K562 (cell line): Measurements from ENCODE around the gene TMEM89. TPM values are rescaled to one million over a fixed set of nuclear protein-coding genes. Genes with fewer than 3 reads are reported as not detected.

Source experiments
- ATAC-seq: fragments of 200-7000 bp; cut with Tn5 transposase; 3 replicates; pipeline ENCODE4 v1.9.1; 2020; ENCODE audit warnings: moderate library complexity
- BruUV-seq: library from RNA; stranded (reverse); fragments of 400-500 nt; replicated peaks from 2 replicates; lab custom pipeline; 2021; lab: Mats Ljungman, UMichigan
- CTCF ChIA-PET: fragments of 300-600 bp; formaldehyde crosslinking; extraction: SDS; loops from one replicate; lab custom pipeline; 2021; ENCODE audit warnings: low intra/inter-chr PET ratio; lab: Yijun Ruan, JAX
- POLR2A ChIA-PET: fragments of 300-600, 350-650 bp; sonication (Branson Sonifier 250); formaldehyde crosslinking; extraction: SDS; loops from one replicate; lab custom pipeline; 2021; ENCODE audit warnings: antibody characterized with exemption, inconsistent platforms; lab: Yijun Ruan, JAX
- DNase-seq, 4 experiments: peaks; one replicate each; pipeline versions ENCODE4 v3.0.0 to v3.0.0-alpha.2; 2011 to 2018; ENCODE audit warnings: low spot score in 3 of 4, mixed read lengths in 3 of 4; ENCODE audit errors: extremely low read depth in 1 of 4
- FAIRE-seq: peaks from 2 replicates; lab custom pipeline; 2011; peaks lifted over from hg19 to GRCh38; lab: Jason Lieb, UNC
- H2AFZ ChIP-seq: 2 replicates; pipeline ENCODE4 v1.6.0; 2011; ENCODE audit warnings: low read depth, low read length, control low read depth, inconsistent platforms
- H3K27ac ChIP-seq: fragments of 200-600 bp; 3 replicates; pipeline ENCODE4 v1.8.0; 2011; ENCODE audit warnings: low read depth, mild to moderate bottlenecking, control low read depth, inconsistent platforms, low read length, moderate library complexity, mixed read lengths; ENCODE audit errors: extremely low read depth
- H3K27me3 ChIP-seq, 2 experiments: fragments of 300-600 bp in 1 of 2; 2 replicates in 1 of 2; 3 replicates in 1 of 2; pipeline versions ENCODE4 v1.6.0 to v1.8.0; 2011; ENCODE audit warnings: inconsistent platforms in 2 of 2, low read length in 2 of 2, mild to moderate bottlenecking in 1 of 2, mixed read lengths in 1 of 2, moderate library complexity in 1 of 2; ENCODE audit not compliant: control insufficient read depth in 2 of 2, insufficient read depth in 2 of 2
- H3K36me3 ChIP-seq: fragments of 300-600 bp; 3 replicates; pipeline ENCODE4 v1.8.0; 2011; ENCODE audit warnings: mild to moderate bottlenecking, low read length, inconsistent platforms; ENCODE audit not compliant: control insufficient read depth, insufficient read depth
- H3K4me1 ChIP-seq, 2 experiments: fragments of 200-600 bp in 1 of 2; replicated peaks in 1 of 2; 2 replicates in 1 of 2; 3 replicates in 1 of 2; pipeline versions ENCODE4 v1.5.1 to v1.8.0; 2011; ENCODE audit warnings: inconsistent platforms in 2 of 2, low read length in 2 of 2, mild to moderate bottlenecking in 1 of 2, mixed read lengths in 1 of 2, moderate library complexity in 1 of 2; ENCODE audit not compliant: control insufficient read depth in 2 of 2, insufficient read depth in 2 of 2
- H3K4me2 ChIP-seq: 2 replicates; pipeline ENCODE4 v1.6.1; 2011; ENCODE audit warnings: low read length, control low read depth, inconsistent platforms, mixed read lengths; ENCODE audit not compliant: insufficient read depth
- H3K4me3 ChIP-seq: fragments of 200-600 bp; sonication (generic), shearing (Covaris generic); 2 replicates; pipeline ENCODE4 v1.5.1; 2016; ENCODE audit warnings: control low read depth, inconsistent platforms
- H3K79me2 ChIP-seq: fragments of 200-600 bp; 3 replicates; pipeline ENCODE4 v1.8.0; 2011; ENCODE audit warnings: low read length, inconsistent platforms; ENCODE audit not compliant: control insufficient read depth, insufficient read depth
- H3K9ac ChIP-seq, 2 experiments: 2 replicates each; pipeline versions ENCODE4 v1.6.0 to v1.6.1; 2011; ENCODE audit warnings: low read depth in 2 of 2, low read length in 2 of 2, control low read depth in 1 of 2, inconsistent platforms in 1 of 2, mild to moderate bottlenecking in 1 of 2, mixed read lengths in 1 of 2; ENCODE audit not compliant: insufficient read depth in 1 of 2
- H3K9me1 ChIP-seq: one replicate; pipeline ENCODE4 v1.6.0; 2011; ENCODE audit warnings: inconsistent platforms, mild to moderate bottlenecking, low read length, moderate library complexity; ENCODE audit not compliant: control insufficient read depth, insufficient read depth
- H3K9me3 ChIP-seq: replicated peaks from 2 replicates; pipeline ENCODE4 v1.5.1; 2011; ENCODE audit warnings: low read depth, low read length, inconsistent platforms; ENCODE audit not compliant: control insufficient read depth, insufficient read depth
- H4K20me1 ChIP-seq: replicated peaks from 2 replicates; pipeline ENCODE4 v1.6.1; 2011; ENCODE audit warnings: low read length, inconsistent platforms, mixed read lengths; ENCODE audit not compliant: control insufficient read depth, insufficient read depth
- BRF2 ChIP-seq: IDR thresholded peaks from 3 replicates; pipeline ENCODE4 v1.6.1; 2011; ENCODE audit warnings: borderline replicate concordance, mild to moderate bottlenecking; ENCODE audit not compliant: insufficient read length, insufficient read depth
- ESRRB ChIP-seq: fragments of 250-450 bp; sonication (Bioruptor Pico); IDR thresholded peaks from 2 replicates; pipeline ENCODE4 v1.5.0; 2020; ENCODE audit warnings: mild to moderate bottlenecking, moderate library complexity, borderline replicate concordance
- MIER1 ChIP-seq: fragments of 450-650 bp; IDR thresholded peaks from 2 replicates; pipeline ENCODE4 v1.6.1; 2016; ENCODE audit warnings: antibody characterized with exemption, mild to moderate bottlenecking, low read depth
- RNF2 ChIP-seq: sonication (generic); IDR thresholded peaks from 2 replicates; pipeline ENCODE4 v1.6.1; 2016
- TEAD4 ChIP-seq, 2 experiments: sonication (generic) in 1 of 2; formaldehyde crosslinking in 1 of 2; IDR thresholded peaks; 2 replicates each; pipeline versions ENCODE4 v1.6.1 to v1.8.0; 2012 to 2022; ENCODE audit warnings: borderline replicate concordance in 1 of 2, inconsistent platforms in 1 of 2, low read length in 1 of 2, mild to moderate bottlenecking in 1 of 2, missing genetic modification reagents in 1 of 2
- ZEB2 ChIP-seq: fragments of 450-650 bp; IDR thresholded peaks from 2 replicates; pipeline ENCODE4 v1.6.1; 2016
- ZNF695 ChIP-seq: fragments of 450-650 bp; formaldehyde crosslinking; IDR thresholded peaks from 2 replicates; pipeline ENCODE4 v1.4.0; 2020; ENCODE audit warnings: mild to moderate bottlenecking, moderate library complexity
- ZNF717 ChIP-seq: fragments of 250-450 bp; sonication (Bioruptor Pico); IDR thresholded peaks from 2 replicates; pipeline ENCODE4 v1.5.0; 2021
- WGBS: fragments of 100-300 bp; shearing (Covaris generic); methylation state at CpG from one replicate; pipeline ENCODE4 v1.1.6; 2016; ENCODE audit warnings: low coverage, mixed read lengths; ENCODE audit not compliant: insufficient coverage; ENCODE audit errors: missing lambda C conversion rate; 5-methylcytosine and 5-hydroxymethylcytosine counted together
- in situ Hi-C: fragments of 300-500 bp; cut with MboI; formaldehyde crosslinking; loops from 4 replicates; pipeline ENCODE4 v1.15.0; 2018; ENCODE audit warnings: inconsistent platforms, mixed read lengths
- intact Hi-C: fragments of 100-400 bp; cut with micrococcal nuclease; formaldehyde crosslinking; loops from 2 replicates; pipeline ENCODE4 v1.14.2; 2022
- polyA plus RNA-seq, 8 experiments: library from polyadenylated mRNA; depleted of rRNA in 4 of 8; stranded (reverse) in 5 of 8; unstranded in 3 of 8; fragments of >200 nt; fragmentation: Nextera tagmentation in 2 of 8; fragmentation: Illumina TruSeq in 1 of 8; extraction: Ambion mirVana in 2 of 8; extraction: Trizol in 1 of 8; gene quantifications; 2 replicates each; pipeline versions ENCODE4 v1.2.1 to v1.2.3, GENCODE V29; 2011 to 2014; ENCODE audit warnings: inconsistent platforms in 1 of 8, missing spikeins in 1 of 8
- total RNA-seq, 7 experiments: library from RNA; depleted of rRNA in 6 of 7; stranded (reverse); fragments of >200 nt in 6 of 7; fragmentation: Illumina TruSeq in 2 of 7; extraction: Trizol in 2 of 7; gene quantifications; 2 replicates each; pipeline versions ENCODE4 v1.2.1 to v1.2.3, GENCODE V29; 2011 to 2021; ENCODE audit warnings: low replicate concordance in 1 of 7
- TF ChIP-seq, protein P1 (sequence below): fragments of 200-400 bp; formaldehyde crosslinking; IDR thresholded peaks from 2 replicates; pipeline ENCODE4 v1.6.1; 2017; ENCODE audit warnings: mild to moderate bottlenecking, low read depth, low read length, moderate library complexity
- TF ChIP-seq, protein P2 (sequence below): fragments of 250-450 bp; sonication (Bioruptor Pico); IDR thresholded peaks from 2 replicates; pipeline ENCODE4 v1.6.1; 2021; ENCODE audit warnings: mild to moderate bottlenecking

TMEM89 gene
- total and polyA plus RNA-seq, 9 of the 15 experiments (the other 6 are each of a cell fraction or from before 2014, with no cell fraction given), result not detected

DNA sequence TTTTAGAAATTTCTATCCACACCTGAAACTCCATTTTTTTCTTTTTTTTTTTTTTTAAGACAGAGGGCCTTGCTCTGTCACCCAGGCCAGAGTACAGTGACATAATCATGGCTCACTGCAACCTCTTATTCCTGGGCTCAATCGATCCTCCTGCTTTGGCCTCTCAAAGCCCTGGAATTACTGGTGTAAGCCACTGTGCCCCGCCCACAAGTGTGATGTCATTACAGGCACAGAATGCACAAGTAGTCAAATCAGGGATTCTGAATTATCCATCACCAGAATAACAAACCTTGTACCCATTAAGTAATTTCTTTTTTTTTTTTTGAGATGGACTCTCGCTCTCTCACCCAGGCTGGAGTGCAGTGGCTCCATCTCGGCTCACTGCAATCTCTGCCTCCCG, 14.1 kb downstream of the TMEM89 start (continued):
- TF ChIP-seq BRF2, result no peak
- no peak for TF ChIP-seq ESRRB (CRISPR knock-in tag)
- TF ChIP-seq MIER1, result no peak
- no peak for TF ChIP-seq TEAD4 (IDR thresholded peaks at IDR 0.05; ENCODE audit: low read length)
- TF ChIP-seq TEAD4 (CRISPR knock-in tag; IDR thresholded peaks at IDR 0.05; ENCODE audit: borderline replicate concordance), result no peak
- TF ChIP-seq, protein P1, sequence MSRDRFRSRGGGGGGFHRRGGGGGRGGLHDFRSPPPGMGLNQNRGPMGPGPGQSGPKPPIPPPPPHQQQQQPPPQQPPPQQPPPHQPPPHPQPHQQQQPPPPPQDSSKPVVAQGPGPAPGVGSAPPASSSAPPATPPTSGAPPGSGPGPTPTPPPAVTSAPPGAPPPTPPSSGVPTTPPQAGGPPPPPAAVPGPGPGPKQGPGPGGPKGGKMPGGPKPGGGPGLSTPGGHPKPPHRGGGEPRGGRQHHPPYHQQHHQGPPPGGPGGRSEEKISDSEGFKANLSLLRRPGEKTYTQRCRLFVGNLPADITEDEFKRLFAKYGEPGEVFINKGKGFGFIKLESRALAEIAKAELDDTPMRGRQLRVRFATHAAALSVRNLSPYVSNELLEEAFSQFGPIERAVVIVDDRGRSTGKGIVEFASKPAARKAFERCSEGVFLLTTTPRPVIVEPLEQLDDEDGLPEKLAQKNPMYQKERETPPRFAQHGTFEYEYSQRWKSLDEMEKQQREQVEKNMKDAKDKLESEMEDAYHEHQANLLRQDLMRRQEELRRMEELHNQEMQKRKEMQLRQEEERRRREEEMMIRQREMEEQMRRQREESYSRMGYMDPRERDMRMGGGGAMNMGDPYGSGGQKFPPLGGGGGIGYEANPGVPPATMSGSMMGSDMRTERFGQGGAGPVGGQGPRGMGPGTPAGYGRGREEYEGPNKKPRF, result no peak
- TF ChIP-seq ZEB2, result no peak
- no peak for TF ChIP-seq RNF2
- TF ChIP-seq, all 486 proteins: peak for 0

- no peaks in the 10 kb centered on the region for H3K9me3 ChIP-seq
- in situ Hi-C loops, result no loop called here
- WGBS, result 93% methylated on average over 2 of the region's 2 CpGs
- no peak overlapping the region for H3K4me2 ChIP-seq
- no peaks in the 10 kb centered on the region for H3K9me1 ChIP-seq
- peaks cover 0 to 5% of the 10 kb centered on the region in 2 experiments; a peak in 2 of 5 replicates for H3K4me1 ChIP-seq
- no peak for FAIRE-seq
- intact Hi-C loops, result no loop called here
- H2AFZ ChIP-seq, result no peak overlapping the region
- H3K27ac ChIP-seq, result no peak overlapping the region
- CTCF ChIA-PET, result no interaction called here
- POLR2A ChIA-PET, result no interaction called here
- no peak for DNase-seq
- TF ChIP-seq ZNF717 (CRISPR knock-in tag), result no peak
- TF ChIP-seq, protein P2, sequence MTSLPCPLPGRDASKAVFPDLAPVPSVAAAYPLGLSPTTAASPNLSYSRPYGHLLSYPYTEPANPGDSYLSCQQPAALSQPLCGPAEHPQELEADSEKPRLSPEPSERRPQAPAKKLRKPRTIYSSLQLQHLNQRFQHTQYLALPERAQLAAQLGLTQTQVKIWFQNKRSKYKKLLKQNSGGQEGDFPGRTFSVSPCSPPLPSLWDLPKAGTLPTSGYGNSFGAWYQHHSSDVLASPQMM (CRISPR knock-in tag), result no peak
- TF ChIP-seq ZNF695 (CRISPR knock-in tag), result no peak
- H3K4me3 ChIP-seq, result no peak overlapping the region
- ATAC-seq, result no peak
- BruUV-seq, result no TSS peak
- no peaks in the 10 kb centered on the region for H4K20me1 ChIP-seq
- peaks cover 8% of the 10 kb centered on the region; the same call in 1 of the 3 replicates for H3K79me2 ChIP-seq
- no peak overlapping the region for H3K9ac ChIP-seq
- H3K27me3 ChIP-seq, result no peaks in the 10 kb centered on the region
- peaks cover 89% of the 10 kb centered on the region; the same call in 2 of the 3 replicates for H3K36me3 ChIP-seq
Measured at GRCh38 chr3:48601622-48601994, 20.0 kb downstream of the TMEM89 start.
